GM23248 (cell line): ENCODE results near the gene LRMDA.

Source experiments
- EZH2 ChIP-seq: fragments of 200-600 bp; sonication (generic); IDR thresholded peaks from 2 replicates; pipeline ENCODE4 v1.6.1; 2018; ENCODE audit warnings: antibody characterized with exemption, mild to moderate bottlenecking; ENCODE audit not compliant: insufficient read depth, poor library complexity, severe bottlenecking
- EZH2phosphoT487 ChIP-seq: fragments of 200-600 bp; sonication (generic); IDR thresholded peaks from 2 replicates; pipeline ENCODE4 v1.6.1; 2018; ENCODE audit warnings: antibody characterized with exemption, moderate library complexity, mild to moderate bottlenecking, low read depth; ENCODE audit not compliant: insufficient read depth

GRCh38 chr10:76177936-76178335, 746.5 kb downstream of the LRMDA start:
- TF ChIP-seq EZH2 (no peak), EZH2phosphoT487 (no peak)
